ENCODE measurements around the gene ATF3. TPM values are rescaled to one million over a fixed set of nuclear protein-coding genes. Genes with fewer than 3 reads are reported as not detected.

The ATF3 gene
- total RNA-seq, 2 donors from 2014 or later = 6.0 to 14.8 TPM

GRCh38 chr1:212581034-212581433, 27.5 kb upstream of the ATF3 start:
- H3K36me3 ChIP-seq = no peaks in the 10 kb centered on the region
- H3K27ac ChIP-seq = no peak overlapping the region
- DNase-seq (ENCODE audit: low spot score) = no peak
- H3K4me1 ChIP-seq (replicated peaks) = no peaks in the 10 kb centered on the region
- TF ChIP-seq CTCF (IDR thresholded peaks at IDR 0.05) (no peak), POLR2AphosphoS5 (IDR thresholded peaks at IDR 0.05) (no peak), POLR2A (IDR thresholded peaks at IDR 0.05) (no peak)
- no peaks in the 10 kb centered on the region for H3K27me3 ChIP-seq (replicated peaks; ENCODE audit: insufficient read depth)
- no peaks in the 10 kb centered on the region for H3K9me3 ChIP-seq
- no peak overlapping the region for H3K4me3 ChIP-seq
- WGBS = 89% methylated on average over 8 of the region's 8 CpGs
- intact Hi-C loops (cut with DNase I) = no loop called here

GRCh38 chr1:212582291-212582690, 26.3 kb upstream of the ATF3 start:
- Histone ChIP-seq H3K36me3 (no peaks in the 10 kb centered on the region), H3K4me3 (no peak overlapping the region), H3K27me3 (replicated peaks; ENCODE audit: insufficient read depth) (no peaks in the 10 kb centered on the region), H3K4me1 (replicated peaks) (no peaks in the 10 kb centered on the region), H3K27ac (no peak overlapping the region), H3K9me3 (no peaks in the 10 kb centered on the region)
- no peak for DNase-seq (ENCODE audit: low spot score)
- intact Hi-C loops (cut with DNase I) = no loop called here
- TF ChIP-seq POLR2AphosphoS5 (IDR thresholded peaks at IDR 0.05) = no peak
- no peak for TF ChIP-seq CTCF (IDR thresholded peaks at IDR 0.05)
- TF ChIP-seq POLR2A (IDR thresholded peaks at IDR 0.05) = no peak
- 82% methylated on average over 5 of the region's 5 CpGs for WGBS

GRCh38 chr1:212582808-212583615, 25.5 kb upstream of the ATF3 start:
- TF ChIP-seq POLR2AphosphoS5 (IDR thresholded peaks at IDR 0.05) = no peak
- TF ChIP-seq POLR2A (IDR thresholded peaks at IDR 0.05) = no peak
- TF ChIP-seq CTCF (IDR thresholded peaks at IDR 0.05) = no peak
- Histone ChIP-seq H3K27me3 (replicated peaks; ENCODE audit: insufficient read depth) (no peaks in the 10 kb centered on the region), H3K9me3 (no peaks in the 10 kb centered on the region), H3K4me1 (replicated peaks) (no peaks in the 10 kb centered on the region), H3K27ac (no peak overlapping the region), H3K4me3 (no peak overlapping the region), H3K36me3 (no peaks in the 10 kb centered on the region)
- 92% methylated on average over 7 of the region's 7 CpGs for WGBS
- intact Hi-C loops (cut with DNase I) = no loop called here
- no peak for DNase-seq (ENCODE audit: low spot score)

GRCh38 chr1:212583643-212584042, 24.9 kb upstream of the ATF3 start:
- Histone ChIP-seq H3K4me3 (no peak overlapping the region), H3K27ac (no peak overlapping the region), H3K36me3 (no peaks in the 10 kb centered on the region), H3K4me1 (replicated peaks) (no peaks in the 10 kb centered on the region), H3K27me3 (replicated peaks; ENCODE audit: insufficient read depth) (peaks cover 2% of the 10 kb centered on the region), H3K9me3 (no peaks in the 10 kb centered on the region)
- DNase-seq (ENCODE audit: low spot score) = no peak
- 60% methylated on average over 7 of the region's 7 CpGs for WGBS
- no peak for TF ChIP-seq POLR2A (IDR thresholded peaks at IDR 0.05)
- TF ChIP-seq POLR2AphosphoS5 (IDR thresholded peaks at IDR 0.05) = no peak
- TF ChIP-seq CTCF (IDR thresholded peaks at IDR 0.05) = no peak
- intact Hi-C loops (cut with DNase I) = no loop called here
